GM21576 (cell line): ENCODE data around the gene CLCA4.

ENCODE experiments used
- ATAC-seq: cut with Tn5 transposase; IDR thresholded peaks from one replicate; pipeline ENCODE4 v1.9.1; 2021; ENCODE audit warnings: mild to moderate bottlenecking, moderate library complexity; ENCODE audit not compliant: unreplicated experiment

The CLCA4 gene

DNA sequence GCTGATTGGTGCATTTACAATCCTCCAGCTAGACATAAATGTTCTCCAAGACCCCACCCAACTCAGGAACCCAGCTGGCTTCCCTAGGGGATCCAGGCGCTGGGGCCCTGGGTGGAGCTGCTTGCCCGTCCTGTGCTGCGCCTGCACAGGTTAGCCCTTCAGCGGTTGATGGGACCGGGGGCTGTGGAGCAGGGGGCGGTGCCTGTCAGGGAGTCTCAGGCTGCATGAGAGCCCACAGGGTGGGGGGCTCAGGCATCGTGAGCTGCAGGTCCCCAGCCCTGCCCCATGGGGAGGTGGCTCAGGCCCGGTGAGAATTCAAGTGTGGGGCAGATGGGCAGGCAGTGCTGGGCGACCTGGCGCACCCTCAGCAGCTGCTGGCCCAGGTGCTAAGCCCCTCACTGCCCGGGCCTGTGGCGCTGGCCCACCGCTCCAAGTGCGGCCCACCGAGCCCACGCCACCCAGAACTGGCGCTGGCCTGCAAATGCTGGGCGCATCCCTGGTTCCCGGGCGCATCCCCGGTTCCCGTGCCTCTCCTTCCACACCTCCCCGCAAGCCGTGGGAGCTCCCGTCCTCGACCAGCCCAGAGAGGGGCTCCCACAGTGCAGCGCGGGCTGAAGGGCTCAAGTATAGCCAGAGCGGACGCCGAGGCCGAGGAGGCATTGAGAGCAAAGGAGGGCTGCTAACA lies 23.1 kb upstream of the CLCA4 start:
- no peak for ATAC-seq

GRCh38 chr1:86527306-86527705 lies 19.6 kb upstream of the CLCA4 start:
- ATAC-seq, result no peak

DNA sequence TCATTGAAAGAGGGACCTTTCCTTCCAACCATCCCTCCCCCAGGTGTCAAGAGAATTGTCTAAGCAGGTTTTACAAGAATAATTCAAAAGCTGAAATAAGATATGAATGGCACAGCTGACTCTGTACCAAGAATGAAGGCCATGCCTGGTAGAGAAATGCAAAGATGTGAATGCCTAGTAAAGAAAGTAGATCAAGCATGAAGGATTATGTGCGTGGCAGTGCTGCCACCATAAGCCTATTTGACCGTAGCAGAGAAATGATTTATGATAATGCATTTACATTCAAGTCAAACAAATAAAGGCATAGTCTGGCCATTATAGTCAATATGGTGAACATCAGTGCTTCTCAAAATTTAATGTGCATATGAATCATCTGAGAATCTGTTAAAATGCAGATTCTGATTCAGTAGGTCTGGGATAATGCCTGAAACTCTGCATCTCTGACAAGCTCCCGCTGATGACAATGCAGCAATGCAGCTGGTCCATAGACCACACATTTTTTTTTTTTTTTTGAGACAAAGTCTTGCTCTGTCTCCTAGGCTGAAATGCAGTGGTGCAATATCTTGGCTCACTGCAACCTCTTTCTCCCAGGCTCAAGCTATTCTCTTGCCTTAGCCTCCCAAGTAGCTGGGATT lies 16.6 kb upstream of the CLCA4 start:
- no peak for ATAC-seq

GRCh38 chr1:86537928-86538695 lies 8.8 kb upstream of the CLCA4 start:
- no peak for ATAC-seq

DNA sequence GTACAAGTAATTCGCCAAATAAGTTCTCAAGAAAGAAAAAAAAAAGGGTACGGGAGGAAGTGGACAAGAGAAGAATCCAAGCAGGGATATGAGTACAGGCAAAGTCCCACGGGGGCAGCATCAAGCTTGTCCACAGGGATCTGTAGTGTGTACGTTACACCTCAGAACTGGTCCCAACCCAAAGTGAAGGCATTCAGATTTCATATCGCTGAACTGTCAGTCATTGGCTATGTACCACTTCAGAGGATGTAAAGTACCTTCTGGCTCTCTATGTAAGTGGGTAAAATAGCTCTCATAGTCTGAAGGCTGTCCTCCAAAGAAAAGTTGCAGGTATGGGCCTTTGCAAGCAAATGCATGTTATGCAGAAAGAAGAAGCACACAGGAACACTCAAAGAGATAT lies 8.1 kb upstream of the CLCA4 start:
- no peak for ATAC-seq

- ATAC-seq, result no peak
Measured at GRCh38 chr1:86541859-86542258, 5.0 kb upstream of the CLCA4 start.

GRCh38 chr1:86542631-86543030 lies 4.2 kb upstream of the CLCA4 start:
- no peak for ATAC-seq

DNA sequence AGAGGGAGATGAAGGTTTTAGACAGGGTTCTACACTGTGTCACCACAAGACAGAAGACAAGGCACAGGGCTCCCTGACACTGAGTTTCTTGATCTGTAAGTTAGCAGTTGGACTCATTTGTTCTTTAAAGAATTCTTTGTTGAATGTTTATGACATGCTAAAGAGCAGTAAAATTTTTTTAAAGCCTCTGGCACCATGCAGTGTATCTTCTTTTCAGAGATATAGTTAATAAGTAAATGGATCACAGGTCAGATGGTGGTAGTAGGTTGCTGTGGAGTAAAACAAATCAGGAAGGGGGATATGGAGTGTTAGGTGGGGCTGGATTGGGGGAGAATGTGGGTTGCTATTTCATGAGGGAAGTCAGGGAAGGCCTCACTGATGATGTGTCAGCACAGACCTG lies 2.0 kb downstream of the CLCA4 start:
- ATAC-seq, result no peak

- ATAC-seq, result no peak
Measured at GRCh38 chr1:86551305-86551704, 4.4 kb downstream of the CLCA4 start.

- no peak for ATAC-seq
Measured at GRCh38 chr1:86552376-86552775, 5.5 kb downstream of the CLCA4 start.

- ATAC-seq, result no peak
Measured at GRCh38 chr1:86557739-86558138, 10.9 kb downstream of the CLCA4 start.

DNA sequence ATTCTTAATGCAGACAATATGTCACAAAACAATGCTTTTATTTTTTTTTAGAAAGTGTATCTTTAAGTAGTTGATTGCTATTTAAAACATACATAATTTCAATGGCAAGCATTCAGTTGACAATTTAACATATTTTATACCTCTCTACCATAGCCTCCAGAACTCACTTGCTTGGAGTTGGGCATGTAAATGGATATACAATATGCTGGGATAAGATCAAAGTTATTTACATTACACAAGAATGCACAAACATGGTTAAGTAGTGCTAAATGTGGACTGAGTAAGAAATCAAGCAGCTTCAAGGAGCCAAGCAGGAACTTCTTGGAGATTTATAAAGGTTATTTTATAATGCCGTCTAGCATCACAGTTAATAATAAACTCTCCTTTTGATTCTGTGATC lies 17.0 kb downstream of the CLCA4 start:
- ATAC-seq, result no peak

DNA sequence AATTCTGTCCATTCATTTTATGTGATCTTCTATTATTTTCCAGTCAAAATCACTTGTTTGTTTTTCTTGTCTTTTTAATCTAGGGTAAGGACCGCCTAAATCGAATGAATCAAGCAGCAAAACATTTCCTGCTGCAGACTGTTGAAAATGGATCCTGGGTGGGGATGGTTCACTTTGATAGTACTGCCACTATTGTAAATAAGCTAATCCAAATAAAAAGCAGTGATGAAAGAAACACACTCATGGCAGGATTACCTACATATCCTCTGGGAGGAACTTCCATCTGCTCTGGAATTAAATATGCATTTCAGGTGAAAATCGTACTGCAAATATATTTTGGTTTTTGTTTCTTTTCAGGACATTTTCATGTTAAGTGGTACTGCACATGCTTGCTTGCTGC lies 20.5 kb downstream of the CLCA4 start:
- no peak for ATAC-seq

GRCh38 chr1:86567878-86568277 lies 21.0 kb downstream of the CLCA4 start:
- ATAC-seq, result no peak

GRCh38 chr1:86573763-86574484 lies 27.0 kb downstream of the CLCA4 start:
- no peak for ATAC-seq

- ATAC-seq, result no peak
Measured at GRCh38 chr1:86581231-86581630, 34.4 kb downstream of the CLCA4 start.

DNA sequence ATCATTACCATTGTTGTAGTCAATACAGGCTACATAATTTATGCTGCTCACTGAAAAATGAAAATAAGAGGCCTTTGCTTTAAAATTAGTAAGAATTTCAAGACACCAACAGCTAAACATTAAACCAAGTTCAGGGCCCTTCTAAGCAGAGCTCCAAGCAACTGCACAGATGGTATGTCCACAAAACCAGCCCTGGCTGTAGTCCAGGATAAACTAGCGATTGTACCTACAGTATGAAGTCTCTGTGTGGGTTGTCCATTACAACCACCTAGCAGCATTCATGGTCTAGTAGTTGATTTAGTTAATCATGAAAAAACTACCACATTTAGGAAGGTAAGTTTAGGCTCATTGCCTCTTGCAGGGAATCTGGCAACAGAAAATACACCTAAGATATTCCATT lies 35.3 kb downstream of the CLCA4 start:
- ATAC-seq, result no peak

DNA sequence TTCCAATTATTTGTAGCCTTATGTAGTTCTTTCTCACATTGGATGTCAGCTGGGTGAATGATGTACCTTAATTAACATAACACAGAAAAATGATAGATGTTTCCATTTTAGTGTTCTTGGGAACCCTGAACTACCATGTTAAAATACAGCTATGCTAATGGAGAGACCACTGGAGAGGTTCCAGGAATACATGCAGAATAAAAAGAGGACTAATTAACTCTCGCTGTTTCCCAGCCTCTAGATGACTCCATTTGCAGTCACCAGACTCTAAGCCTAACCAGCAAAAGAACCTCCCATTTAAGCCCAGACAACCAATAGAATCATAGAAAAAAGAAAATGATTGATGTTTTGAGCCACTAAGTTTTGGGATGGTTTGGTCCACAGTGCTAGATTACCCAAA lies 36.2 kb downstream of the CLCA4 start:
- ATAC-seq, result no peak

- ATAC-seq, result no peak
Measured at GRCh38 chr1:86583593-86583992, 36.7 kb downstream of the CLCA4 start.

DNA sequence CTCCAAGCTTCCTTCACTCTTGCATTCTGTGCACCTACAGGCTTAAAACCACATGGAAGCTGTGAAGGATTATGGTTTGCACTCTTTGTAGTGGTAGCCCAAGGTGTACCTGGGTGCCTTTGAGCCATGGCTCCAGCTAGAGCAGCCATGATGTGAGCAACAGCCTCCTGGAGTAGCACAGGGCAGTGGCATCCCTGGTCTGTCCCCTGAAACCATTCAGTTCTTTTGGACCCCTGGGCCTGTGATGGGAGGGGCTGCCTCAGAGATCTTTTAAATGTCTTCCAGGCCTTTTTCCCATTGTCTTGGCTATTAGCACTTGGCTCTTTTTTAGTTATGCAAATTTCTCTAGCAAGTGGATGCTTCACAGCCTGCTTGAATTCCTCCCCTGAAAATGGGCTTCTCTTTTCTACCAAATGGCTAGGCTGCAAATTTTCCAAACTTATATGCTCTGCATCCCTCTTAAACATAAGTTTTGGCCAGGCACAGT lies 47.4 kb downstream of the CLCA4 start:
- ATAC-seq, result no peak

- no peak for ATAC-seq
Measured at GRCh38 chr1:86596224-86596623, 49.3 kb downstream of the CLCA4 start.
